ENCODE results near the gene NFIX.

The NFIX gene

GRCh38 chr19:13115936-13116281, 120.6 kb downstream of the NFIX start:
- DNase-seq = no peak

GRCh38 chr19:13116282-13117175, 121.3 kb downstream of the NFIX start, which contains the start of gene TRMT1:
TRMT1 (minus strand) TSS chr19:13116740; CDS start chr19:13116399, 341 bp downstream.
- DNase-seq = peak; percentile 87

- DNase-seq = no peak
Observed at GRCh38 chr19:13117176-13117771, 122.0 kb downstream of the NFIX start.

GRCh38 chr19:13117772-13118423, 122.6 kb downstream of the NFIX start, which contains the start of gene NACC1:
NACC1 (plus strand) TSS chr19:13118264; CDS start chr19:13135208, 16,944 bp downstream.
- peak; percentile 91 for DNase-seq

GRCh38 chr19:13118424-13119193, 123.3 kb downstream of the NFIX start:
- DNase-seq = peak; percentile 49

GRCh38 chr19:13119627-13120026, 124.4 kb downstream of the NFIX start:
- DNase-seq = no peak

- no peak for DNase-seq
Observed at GRCh38 chr19:13120031-13120430, 124.8 kb downstream of the NFIX start.

- DNase-seq = no peak
Observed at GRCh38 chr19:13120817-13121216, 125.5 kb downstream of the NFIX start.

- DNase-seq = no peak
Observed at GRCh38 chr19:13121551-13122274, 126.4 kb downstream of the NFIX start.

- no peak for DNase-seq
Observed at GRCh38 chr19:13122275-13122878, 127.1 kb downstream of the NFIX start.

- no peak for DNase-seq
Observed at GRCh38 chr19:13122980-13123957, 128.0 kb downstream of the NFIX start.

- DNase-seq = no peak
Observed at GRCh38 chr19:13127051-13127450, 131.8 kb downstream of the NFIX start.

GRCh38 chr19:13127811-13128575, 132.7 kb downstream of the NFIX start:
- DNase-seq = no peak

- DNase-seq = no peak
Observed at GRCh38 chr19:13128583-13128982, 133.3 kb downstream of the NFIX start.

GRCh38 chr19:13129384-13129783, 134.1 kb downstream of the NFIX start:
- DNase-seq = no peak

- no peak for DNase-seq
Observed at GRCh38 chr19:13130886-13131490, 135.7 kb downstream of the NFIX start.

- DNase-seq = peak; percentile 48
Observed at GRCh38 chr19:13132471-13133180, 137.4 kb downstream of the NFIX start.

- no peak for DNase-seq
Observed at GRCh38 chr19:13133241-13133870, 138.1 kb downstream of the NFIX start.
